ENCODE measurements around the gene ZC3H15.
A peak's percentile ranks its signal among the peaks of the same experiment; 100 is the strongest.

ZC3H15 gene

DNA sequence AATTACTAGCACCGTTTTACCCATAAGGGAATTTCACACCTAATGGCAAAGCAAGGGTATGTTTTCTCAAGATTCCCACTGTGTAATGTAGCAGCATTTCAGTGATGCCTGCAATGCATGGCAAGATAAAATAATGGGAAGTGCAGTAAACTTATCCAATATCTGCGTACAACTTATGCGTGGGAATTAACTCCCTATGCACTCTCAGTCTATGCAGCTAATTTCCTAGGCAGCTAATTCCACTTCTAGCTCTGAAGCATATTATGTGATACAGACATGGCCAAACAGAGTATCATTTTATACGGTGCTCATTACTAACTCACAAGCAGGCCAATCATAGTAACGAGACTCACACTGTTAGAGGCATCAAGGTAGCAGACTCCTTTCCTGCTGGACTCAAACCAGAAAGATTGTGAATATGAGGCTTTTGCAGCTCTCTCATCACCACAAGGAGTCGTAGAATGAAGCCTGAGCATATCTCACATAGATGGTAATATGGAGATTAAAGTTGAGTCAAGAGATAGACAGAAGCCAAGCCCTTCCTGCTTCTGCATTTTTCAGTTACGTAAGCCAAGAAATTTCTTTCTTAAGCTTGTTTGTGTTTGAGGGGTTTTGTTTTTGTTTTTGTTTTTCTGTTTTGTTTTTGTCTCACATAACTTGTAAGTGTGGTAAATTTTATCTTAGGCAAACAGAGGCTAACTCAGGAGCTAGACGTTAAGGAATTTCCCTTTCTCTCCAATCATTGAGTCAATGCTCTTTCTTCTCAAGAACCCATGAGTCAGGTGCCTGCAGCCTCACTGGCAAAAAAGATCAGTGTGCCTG lies 69.0 kb downstream of the ZC3H15 start:
- no peak for DNase-seq (ENCODE audit: insufficient read length, low spot score)
- no peak for TF ChIP-seq POU2F2 (IDR thresholded peaks at IDR 0.05; ENCODE audit: low read depth, low read length)
- TF ChIP-seq TAF1 (IDR thresholded peaks at IDR 0.05; ENCODE audit: low read depth, low read length): no peak
- no peak for TF ChIP-seq SPI1 (IDR thresholded peaks at IDR 0.05; ENCODE audit: low read depth, low read length)
- no peak for TF ChIP-seq PAX5 (IDR thresholded peaks at IDR 0.05; ENCODE audit: insufficient read depth, low read length, severe bottlenecking)
- TF ChIP-seq POLR2A (IDR thresholded peaks at IDR 0.05; ENCODE audit: low read depth, low read length): no peak
- TF ChIP-seq POLR2AphosphoS5 (IDR thresholded peaks at IDR 0.05; ENCODE audit: low read depth, low read length): no peak
- peak; percentile 82 for FAIRE-seq

DNA sequence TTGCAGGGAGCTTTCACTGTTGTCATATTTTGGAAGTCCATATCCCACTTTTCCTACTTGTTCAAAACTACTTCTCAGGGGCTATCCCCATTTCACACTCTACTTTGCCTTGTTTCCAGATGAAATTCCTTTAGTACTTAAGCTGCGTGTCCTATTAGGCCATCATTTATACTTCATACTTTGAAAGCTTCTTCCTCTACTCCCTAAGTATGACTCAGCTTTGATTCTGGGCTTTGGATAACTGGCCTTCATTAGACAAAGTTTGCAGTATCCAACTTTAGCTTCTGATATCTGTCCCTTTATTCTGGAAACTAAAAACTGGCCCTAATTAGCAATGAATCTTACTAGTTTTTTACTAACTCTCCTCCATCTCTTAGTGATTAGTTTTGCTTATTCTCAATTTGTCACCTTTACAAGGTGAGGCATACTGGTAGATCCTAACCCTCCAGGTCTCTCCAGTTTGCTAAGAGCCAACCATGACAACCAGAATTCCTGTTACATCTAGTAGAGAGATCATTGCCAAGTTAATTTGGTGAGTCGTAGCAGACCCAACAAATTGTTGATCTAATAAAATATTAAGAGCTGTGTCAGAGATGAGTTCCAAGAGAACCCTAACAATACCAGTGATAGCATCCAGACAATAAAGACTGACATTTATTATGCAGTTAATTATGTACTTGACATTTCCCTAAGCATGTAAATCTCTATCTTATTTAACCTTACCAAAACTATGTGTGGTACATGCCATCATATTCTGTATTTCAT lies 72.6 kb downstream of the ZC3H15 start:
- no peak for TF ChIP-seq SPI1 (IDR thresholded peaks at IDR 0.05; ENCODE audit: low read depth, low read length)
- TF ChIP-seq PAX5 (IDR thresholded peaks at IDR 0.05; ENCODE audit: insufficient read depth, low read length, severe bottlenecking): no peak
- DNase-seq (ENCODE audit: insufficient read length, low spot score) (no peak), FAIRE-seq (no peak)

Data from GM12891 (cell line).